ENCODE data around the gene TRIM67.

GRCh38 chr1:231236938-231237337, 75.1 kb downstream of the TRIM67 start:
- TF ChIP-seq CTCF (IDR thresholded peaks at IDR 0.05) (no peak), POLR2A (IDR thresholded peaks at IDR 0.05) (no peak), POLR2AphosphoS5 (IDR thresholded peaks at IDR 0.05) (no peak)
